ENCODE results near the gene C11orf68.

The C11orf68 gene

GRCh38 chr11:65944191-65944590 is 25.3 kb upstream of the C11orf68 start:
- no peak for DNase-seq

GRCh38 chr11:65942531-65942930 is 23.7 kb upstream of the C11orf68 start:
- DNase-seq, result no peak

- DNase-seq, result no peak
Measured at GRCh38 chr11:65941720-65942310, 23.0 kb upstream of the C11orf68 start.

- DNase-seq, result no peak
Measured at GRCh38 chr11:65937766-65938165, 18.9 kb upstream of the C11orf68 start.

- DNase-seq, result peak; percentile 5
Measured at GRCh38 chr11:65934014-65934413, 15.2 kb upstream of the C11orf68 start.

GRCh38 chr11:65932558-65932919 is 13.7 kb upstream of the C11orf68 start:
- DNase-seq, result no peak

GRCh38 chr11:65931773-65932557 is 13.1 kb upstream of the C11orf68 start:
- DNase-seq, result no peak

GRCh38 chr11:65928667-65929066 is 9.8 kb upstream of the C11orf68 start:
- no peak for DNase-seq

GRCh38 chr11:65927904-65928397 is 9.1 kb upstream of the C11orf68 start:
- DNase-seq, result no peak

- no peak for DNase-seq
Measured at GRCh38 chr11:65925397-65925796, 6.5 kb upstream of the C11orf68 start.

- no peak for DNase-seq
Measured at GRCh38 chr11:65922565-65922964, 3.7 kb upstream of the C11orf68 start.

- DNase-seq, result no peak
Measured at GRCh38 chr11:65921876-65922275, 3.0 kb upstream of the C11orf68 start.

- no peak for DNase-seq
Measured at GRCh38 chr11:65921033-65921555, 2.2 kb upstream of the C11orf68 start.

GRCh38 chr11:65920372-65920802 is 1.5 kb upstream of the C11orf68 start:
- no peak for DNase-seq

- DNase-seq, result no peak
Measured at GRCh38 chr11:65919573-65920371, 910 bp upstream of the C11orf68 start.

- peak; percentile 85 for DNase-seq
Measured at GRCh38 chr11:65919141-65919572, 295 bp upstream of the C11orf68 start, which contains the start of gene DRAP1. Gene DRAP1, plus strand, starts transcription at chr11:65919426. Its CDS starts 76 bp downstream, at chr11:65919502.

- no peak for DNase-seq
Measured at GRCh38 chr11:65917434-65918210, 1.2 kb downstream of the C11orf68 start.

GRCh38 chr11:65917077-65917433 is 1.8 kb downstream of the C11orf68 start:
- no peak for DNase-seq

- DNase-seq, result no peak
Measured at GRCh38 chr11:65916391-65916790, 2.5 kb downstream of the C11orf68 start.

- no peak for DNase-seq
Measured at GRCh38 chr11:65915821-65916251, 3.0 kb downstream of the C11orf68 start.

- DNase-seq, result no peak
Measured at GRCh38 chr11:65915101-65915820, 3.6 kb downstream of the C11orf68 start.

GRCh38 chr11:65912845-65913244 is 6.0 kb downstream of the C11orf68 start:
- no peak for DNase-seq

All from NCI-H1694 (cell line).